A549 treated with ZK216348 at 1 μM for 4 hours (cell line): ENCODE measurements around the gene RGS6. TPM values are rescaled to one million over a fixed set of nuclear protein-coding genes. Genes with fewer than 3 reads are reported as not detected.

Source experiments
- total RNA-seq: library from RNA; stranded (reverse); fragments of 200-300 nt; extraction: Qiagen RNA extraction; gene quantifications from 5 replicates; pipeline ENCODE4 v1.2.3, GENCODE V29; 2022; ENCODE audit warnings: low read depth

The RGS6 gene
- 0.05 TPM in 1 of 5 replicates, not detected in the others for total RNA-seq

GRCh38 chr14:71932229-71932981, at the start of gene RGS6:
Gene RGS6, plus strand, starts transcription at chr14:71932429.

